ENCODE measurements around the gene NAA25. TPM values are rescaled to one million over a fixed set of nuclear protein-coding genes. Genes with fewer than 3 reads are reported as not detected.

NAA25 gene
- total and polyA plus RNA-seq, 9 of the 15 experiments (the other 6 are each of a cell fraction or from before 2014, with no cell fraction given) = 26.6 to 59.6 (median 48.9) TPM

- TF ChIP-seq ZBTB43 (CRISPR knock-in tag; IDR thresholded peaks at IDR 0.05) (peak; percentile 47; the same call in 1 of the 2 replicates), ZNF583 (CRISPR knock-in tag; IDR thresholded peaks at IDR 0.05) (no peak), SMAD3 (CRISPR knock-in tag; conservative IDR thresholded peaks at IDR 0.05) (peak; percentile 62; the same call in 1 of the 2 replicates), ZNF785 (CRISPR knock-in tag; IDR thresholded peaks at IDR 0.05) (no peak), ZNF124 (CRISPR knock-in tag; IDR thresholded peaks at IDR 0.05) (no peak), SMAD1 (IDR thresholded peaks at IDR 0.05; ENCODE audit: low read depth, low read length, partially characterized antibody) (peak; percentile 67), FOXJ3 (CRISPR knock-in tag; IDR thresholded peaks at IDR 0.05) (no peak), E2F4 (CRISPR knock-in tag; IDR thresholded peaks at IDR 0.05; ENCODE audit: low read depth) (peak; percentile 90), BCL6 (CRISPR knock-in tag; IDR thresholded peaks at IDR 0.05) (no peak), RB1 (IDR thresholded peaks at IDR 0.05; ENCODE audit: low read depth) (peak; percentile 95), ZNF311 (CRISPR knock-in tag; IDR thresholded peaks at IDR 0.05) (no peak; the same call in 1 of the 2 replicates), ELF4 (CRISPR knock-in tag; IDR thresholded peaks at IDR 0.05) (peak; percentile 32; the same call in 1 of the 2 replicates), NFE2 (IDR thresholded peaks at IDR 0.05; ENCODE audit: low read depth) (no peak), NCOA1 (IDR thresholded peaks at IDR 0.05; ENCODE audit: low read depth) (peak; percentile 20; the same call in 1 of the 2 replicates), ZNF347 (CRISPR knock-in tag; IDR thresholded peaks at IDR 0.05; ENCODE audit: low read depth) (no peak), ZNF668 (CRISPR knock-in tag; IDR thresholded peaks at IDR 0.05) (0 out of 2 replicates have a peak, but pooled peaks have one; percentile 5), NBN (IDR thresholded peaks at IDR 0.05; ENCODE audit: low read depth) (peak; percentile 52; the same call in 1 of the 2 replicates), DLX4 (CRISPR knock-in tag; IDR thresholded peaks at IDR 0.05) (no peak), SRF (CRISPR knock-in tag; IDR thresholded peaks at IDR 0.05) (peak in 1 of 2 experiments; percentile 55; a peak in 2 of 4 replicates), ZNF592 (IDR thresholded peaks at IDR 0.05) (peak; percentile 96), LEF1 (IDR thresholded peaks at IDR 0.05) (peak; percentile 93), ZC3H11A (IDR thresholded peaks at IDR 0.05; ENCODE audit: low read depth, low read length) (no peak), ZBTB1 (CRISPR knock-in tag; IDR thresholded peaks at IDR 0.05; ENCODE audit: borderline replicate concordance, low read depth) (peak; percentile 88)
Measured at GRCh38 chr12:112012775-112013600, 95.6 kb downstream of the NAA25 start, which contains the start of the genes ERP29 and TMEM116 (continued).
